GM23338 (cell line): Measurements from ENCODE around the gene SENP5. TPM values are rescaled to one million over a fixed set of nuclear protein-coding genes. Genes with fewer than 3 reads are reported as not detected.

Experiments
- ATAC-seq: fragments of 200-7000 bp; cut with Tn5 transposase; 3 replicates; pipeline ENCODE4 v1.9.1; 2020
- DNase-seq: peaks from one replicate; pipeline ENCODE4 v3.0.0-alpha.2; 2015; ENCODE audit warnings: low spot score
- H2AFZ ChIP-seq: fragments of 200-600 bp; sonication (generic); 2 replicates; pipeline ENCODE4 v1.8.0; 2016; ENCODE audit warnings: antibody characterized with exemption, mild to moderate bottlenecking, moderate library complexity
- H3F3A ChIP-seq: fragments of 200-600 bp; sonication (generic); replicated peaks from 2 replicates; pipeline ENCODE4 v1.8.0; 2017; ENCODE audit warnings: antibody characterized with exemption, mixed run types, low read depth
- H3K27ac ChIP-seq: fragments of 200-600 bp; sonication (generic); 2 replicates; pipeline ENCODE4 v1.6.1; 2016; ENCODE audit warnings: low read depth
- H3K27me3 ChIP-seq: fragments of 200-600 bp; sonication (generic); 2 replicates; pipeline ENCODE4 v1.8.0; 2016; ENCODE audit warnings: mild to moderate bottlenecking, mixed run types, moderate library complexity; ENCODE audit not compliant: insufficient read depth
- H3K36me3 ChIP-seq: fragments of 200-600 bp; sonication (generic); 2 replicates; pipeline ENCODE4 v1.8.0; 2016; ENCODE audit warnings: mild to moderate bottlenecking; ENCODE audit not compliant: insufficient read depth
- H3K4me1 ChIP-seq: fragments of 200-600 bp; sonication (generic); 2 replicates; pipeline ENCODE4 v1.8.0; 2016; ENCODE audit warnings: mild to moderate bottlenecking, moderate library complexity; ENCODE audit not compliant: insufficient read depth
- H3K4me2 ChIP-seq: fragments of 200-600 bp; sonication (generic); 2 replicates; pipeline ENCODE4 v1.7.1; 2017; ENCODE audit warnings: mixed run types
- H3K4me3 ChIP-seq: fragments of 200-600 bp; sonication (generic); 2 replicates; pipeline ENCODE4 v1.6.1; 2016; ENCODE audit warnings: mixed run types
- H3K79me2 ChIP-seq: fragments of 200-600 bp; sonication (generic); replicated peaks from 2 replicates; pipeline ENCODE4 v1.8.0; 2017; ENCODE audit warnings: mild to moderate bottlenecking; ENCODE audit not compliant: insufficient read depth
- H3K9me2 ChIP-seq: fragments of 200-600 bp; sonication (generic); 2 replicates; pipeline ENCODE4 v1.8.0; 2017; ENCODE audit not compliant: insufficient read depth
- H4K20me1 ChIP-seq: fragments of 200-600 bp; sonication (generic); replicated peaks from 2 replicates; pipeline ENCODE4 v1.8.0; 2017; ENCODE audit warnings: mild to moderate bottlenecking; ENCODE audit not compliant: insufficient read depth
- H3K27ac Mint-ChIP-seq: 2 replicates; pipeline ENCODE4 v1.8.0; 2020; ENCODE audit warnings: inconsistent platforms, mild to moderate bottlenecking, moderate library complexity, mixed read lengths
- H3K27me3 Mint-ChIP-seq: 3 replicates; pipeline ENCODE4 v1.8.0; 2022; ENCODE audit warnings: low read depth, mild to moderate bottlenecking, moderate library complexity, mixed read lengths, inconsistent platforms; ENCODE audit not compliant: insufficient read depth, poor library complexity
- H3K36me3 Mint-ChIP-seq: 3 replicates; pipeline ENCODE4 v1.8.0; 2021; ENCODE audit warnings: low read depth, mild to moderate bottlenecking, inconsistent platforms, moderate library complexity, mixed read lengths
- H3K4me1 Mint-ChIP-seq: 3 replicates; pipeline ENCODE4 v1.8.0; 2020; ENCODE audit warnings: mild to moderate bottlenecking, inconsistent platforms, mixed read lengths
- H3K4me3 Mint-ChIP-seq: 3 replicates; pipeline ENCODE4 v1.8.0; 2021; ENCODE audit warnings: moderate library complexity, mild to moderate bottlenecking, inconsistent platforms, mixed read lengths
- H3K9me3 Mint-ChIP-seq: 3 replicates; pipeline ENCODE4 v1.8.0; 2020; ENCODE audit warnings: moderate library complexity, mild to moderate bottlenecking, inconsistent platforms, mixed read lengths
- CREB1 ChIP-seq: fragments of 250-450 bp; sonication (Bioruptor Pico); IDR thresholded peaks from 2 replicates; pipeline ENCODE4 v1.5.0; 2020; ENCODE audit warnings: low read depth, mild to moderate bottlenecking, moderate library complexity
- EZH2 ChIP-seq: fragments of 200-600 bp; sonication (generic); IDR thresholded peaks from one replicate; pipeline ENCODE4 v1.8.0; 2017; ENCODE audit warnings: antibody characterized with exemption, mild to moderate bottlenecking, low read depth; ENCODE audit not compliant: unreplicated experiment
- EZH2phosphoT487 ChIP-seq: fragments of 200-600 bp; sonication (generic); IDR thresholded peaks from one replicate; pipeline ENCODE4 v1.8.1; 2018; ENCODE audit warnings: antibody characterized with exemption; ENCODE audit not compliant: unreplicated experiment
- JUNB ChIP-seq: IDR thresholded peaks from one replicate; pipeline ENCODE4 v1.6.1; 2016; ENCODE audit warnings: antibody characterized with exemption; ENCODE audit not compliant: unreplicated experiment
- NANOG ChIP-seq: IDR thresholded peaks from 2 replicates; pipeline ENCODE4 v1.6.1; 2016; ENCODE audit warnings: antibody characterized with exemption, borderline replicate concordance
- POLR2AphosphoS5 ChIP-seq: IDR thresholded peaks from 2 replicates; pipeline ENCODE4 v1.6.1; 2016; ENCODE audit warnings: antibody characterized with exemption, low read depth
- REST ChIP-seq: IDR thresholded peaks from one replicate; pipeline ENCODE4 v1.6.1; 2018; ENCODE audit warnings: antibody characterized with exemption; ENCODE audit not compliant: unreplicated experiment
- STAT1 ChIP-seq: IDR thresholded peaks from one replicate; pipeline ENCODE4 v1.6.1; 2016; ENCODE audit warnings: antibody characterized with exemption; ENCODE audit not compliant: unreplicated experiment
- ZNF114 ChIP-seq: fragments of 250-450 bp; sonication (Bioruptor Pico); IDR thresholded peaks from 2 replicates; pipeline ENCODE4 v1.5.0; 2020; ENCODE audit warnings: mild to moderate bottlenecking, moderate library complexity
- ZNF331 ChIP-seq: fragments of 250-450 bp; sonication (Bioruptor Pico); IDR thresholded peaks from 2 replicates; pipeline ENCODE4 v1.5.0; 2020; ENCODE audit warnings: low read depth, mild to moderate bottlenecking, moderate library complexity
- ZNF462 ChIP-seq: fragments of 250-450 bp; sonication (Bioruptor Pico); IDR thresholded peaks from 2 replicates; pipeline ENCODE4 v1.5.0; 2020; ENCODE audit warnings: mild to moderate bottlenecking, moderate library complexity
- polyA plus RNA-seq: library from polyadenylated mRNA; unstranded; fragments of >200 nt; fragmentation: Nextera tagmentation; extraction: Ambion mirVana; gene quantifications from 2 replicates; pipeline ENCODE4 v1.2.1, GENCODE V29; 2016
- total RNA-seq: library from RNA; depleted of rRNA; stranded (reverse); fragments of >200 nt; shearing (Covaris generic); gene quantifications from 2 replicates; pipeline ENCODE4 v1.2.3, GENCODE V29; 2014
- TF ChIP-seq, protein P1 (sequence below): IDR thresholded peaks from 2 replicates; pipeline ENCODE4 v1.6.1; 2016; ENCODE audit warnings: antibody characterized with exemption
- TF ChIP-seq, protein P2 (sequence below), 2 experiments: fragments of 200-600 bp in 1 of 2; sonication (generic) in 1 of 2; conservative IDR thresholded peaks; 2 replicates each; pipeline versions ENCODE4 v1.5.1 to v1.6.1; 2016 to 2017; ENCODE audit warnings: antibody characterized with exemption in 2 of 2, low read depth in 2 of 2, mild to moderate bottlenecking in 2 of 2, moderate library complexity in 1 of 2

The SENP5 gene
- total and polyA plus RNA-seq, 2 experiments from 2014 or later, result 12.2 to 34.3 TPM

GRCh38 chr3:196981657-196982056, 113.9 kb downstream of the SENP5 start:
- Histone ChIP-seq H3K4me1 (no peaks in the 10 kb centered on the region), H3F3A (no peaks in the 10 kb centered on the region), H3K4me3 (no peak overlapping the region), H3K36me3 (no peaks in the 10 kb centered on the region), H3K27ac (no peak overlapping the region), H4K20me1 (no peaks in the 10 kb centered on the region), H3K4me2 (no peak overlapping the region), H3K9me2 (no peaks in the 10 kb centered on the region), H3K79me2 (no peaks in the 10 kb centered on the region), H2AFZ (no peak overlapping the region), H3K27me3 (no peaks in the 10 kb centered on the region)
- no peak overlapping the region for H3K4me3 Mint-ChIP-seq
- no peak for TF ChIP-seq ZNF462 (CRISPR knock-in tag)
- TF ChIP-seq REST, result no peak
- TF ChIP-seq, protein P1, sequence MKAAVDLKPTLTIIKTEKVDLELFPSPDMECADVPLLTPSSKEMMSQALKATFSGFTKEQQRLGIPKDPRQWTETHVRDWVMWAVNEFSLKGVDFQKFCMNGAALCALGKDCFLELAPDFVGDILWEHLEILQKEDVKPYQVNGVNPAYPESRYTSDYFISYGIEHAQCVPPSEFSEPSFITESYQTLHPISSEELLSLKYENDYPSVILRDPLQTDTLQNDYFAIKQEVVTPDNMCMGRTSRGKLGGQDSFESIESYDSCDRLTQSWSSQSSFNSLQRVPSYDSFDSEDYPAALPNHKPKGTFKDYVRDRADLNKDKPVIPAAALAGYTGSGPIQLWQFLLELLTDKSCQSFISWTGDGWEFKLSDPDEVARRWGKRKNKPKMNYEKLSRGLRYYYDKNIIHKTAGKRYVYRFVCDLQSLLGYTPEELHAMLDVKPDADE, result no peak
- TF ChIP-seq JUNB, result no peak
- no peak for TF ChIP-seq EZH2phosphoT487
- no peak for TF ChIP-seq CREB1 (CRISPR knock-in tag)
- TF ChIP-seq, protein P2, sequence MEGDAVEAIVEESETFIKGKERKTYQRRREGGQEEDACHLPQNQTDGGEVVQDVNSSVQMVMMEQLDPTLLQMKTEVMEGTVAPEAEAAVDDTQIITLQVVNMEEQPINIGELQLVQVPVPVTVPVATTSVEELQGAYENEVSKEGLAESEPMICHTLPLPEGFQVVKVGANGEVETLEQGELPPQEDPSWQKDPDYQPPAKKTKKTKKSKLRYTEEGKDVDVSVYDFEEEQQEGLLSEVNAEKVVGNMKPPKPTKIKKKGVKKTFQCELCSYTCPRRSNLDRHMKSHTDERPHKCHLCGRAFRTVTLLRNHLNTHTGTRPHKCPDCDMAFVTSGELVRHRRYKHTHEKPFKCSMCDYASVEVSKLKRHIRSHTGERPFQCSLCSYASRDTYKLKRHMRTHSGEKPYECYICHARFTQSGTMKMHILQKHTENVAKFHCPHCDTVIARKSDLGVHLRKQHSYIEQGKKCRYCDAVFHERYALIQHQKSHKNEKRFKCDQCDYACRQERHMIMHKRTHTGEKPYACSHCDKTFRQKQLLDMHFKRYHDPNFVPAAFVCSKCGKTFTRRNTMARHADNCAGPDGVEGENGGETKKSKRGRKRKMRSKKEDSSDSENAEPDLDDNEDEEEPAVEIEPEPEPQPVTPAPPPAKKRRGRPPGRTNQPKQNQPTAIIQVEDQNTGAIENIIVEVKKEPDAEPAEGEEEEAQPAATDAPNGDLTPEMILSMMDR (conservative IDR thresholded peaks at IDR 0.05; ENCODE audit: low read depth in 2 of 2), result no peak
- TF ChIP-seq NANOG, result no peak
- TF ChIP-seq EZH2, result no peak
- no peak for TF ChIP-seq POLR2AphosphoS5
- no peak for TF ChIP-seq ZNF114 (CRISPR knock-in tag)
- no peak for TF ChIP-seq ZNF331
- no peak for TF ChIP-seq STAT1
- H3K36me3 Mint-ChIP-seq, result peaks cover 5% of the 10 kb centered on the region; the same call in 2 of the 3 replicates
- H3K9me3 Mint-ChIP-seq, result peaks cover 13% of the 10 kb centered on the region
- H3K4me1 Mint-ChIP-seq, result peaks cover 3% of the 10 kb centered on the region; the same call in 1 of the 3 replicates
- DNase-seq, result no peak
- H3K27ac Mint-ChIP-seq, result no peak overlapping the region
- peaks cover 8% of the 10 kb centered on the region for H3K27me3 Mint-ChIP-seq
- no peak for ATAC-seq
